ENCODE results near the gene MRTFB. TPM values are rescaled to one million over a fixed set of nuclear protein-coding genes. Genes with fewer than 3 reads are reported as not detected.

The MRTFB gene
- total RNA-seq, 1 donor from 2014 or later = 77.5 TPM

- Mint-ChIP-seq H3K27ac (no peak overlapping the region), H3K27me3 (ENCODE audit: low read depth) (peaks cover 8% of the 10 kb centered on the region), H3K36me3 (peaks cover 2% of the 10 kb centered on the region), H3K4me3 (peak overlapping the region; percentile 92), H3K9me3 (peaks cover 4% of the 10 kb centered on the region), H3K4me1 (peaks cover 3% of the 10 kb centered on the region)
- no peak for TF ChIP-seq CTCF (IDR thresholded peaks at IDR 0.05; ENCODE audit: unreplicated experiment)
- DNase-seq (ENCODE audit: low spot score in 2 of 2, unreplicated experiment in 2 of 2) = no peak
Observed at GRCh38 chr16:14284371-14284770, 213.3 kb downstream of the MRTFB start.

GRCh38 chr16:14284930-14285512 is 213.9 kb downstream of the MRTFB start:
- Mint-ChIP-seq H3K27ac (peak overlapping the region; percentile 95), H3K36me3 (peaks cover 2% of the 10 kb centered on the region), H3K9me3 (peaks cover 7% of the 10 kb centered on the region), H3K4me1 (peaks cover 3% of the 10 kb centered on the region), H3K27me3 (ENCODE audit: low read depth) (peaks cover 7% of the 10 kb centered on the region), H3K4me3 (peak overlapping the region; percentile 92)
- TF ChIP-seq CTCF (IDR thresholded peaks at IDR 0.05; ENCODE audit: unreplicated experiment) = no peak
- DNase-seq (ENCODE audit: low spot score in 2 of 2, unreplicated experiment in 2 of 2) = no peak

GRCh38 chr16:14285513-14286367 is 214.6 kb downstream of the MRTFB start:
- Mint-ChIP-seq H3K27ac (peak overlapping the region; percentile 95), H3K36me3 (peaks cover 2% of the 10 kb centered on the region), H3K4me3 (peak overlapping the region; percentile 92), H3K27me3 (ENCODE audit: low read depth) (peaks cover 7% of the 10 kb centered on the region), H3K4me1 (peaks cover 3% of the 10 kb centered on the region), H3K9me3 (peaks cover 7% of the 10 kb centered on the region)
- TF ChIP-seq CTCF (IDR thresholded peaks at IDR 0.05; ENCODE audit: unreplicated experiment) = no peak
- peak; percentile 96 to 100 for DNase-seq (ENCODE audit: low spot score in 2 of 2, unreplicated experiment in 2 of 2)

- peaks cover 9% of the 10 kb centered on the region for H3K27me3 Mint-ChIP-seq (ENCODE audit: low read depth)
- peak overlapping the region; percentile 92 for H3K4me3 Mint-ChIP-seq
- peaks cover 2% of the 10 kb centered on the region for H3K36me3 Mint-ChIP-seq
- peaks cover 7% of the 10 kb centered on the region for H3K9me3 Mint-ChIP-seq
- peaks cover 3% of the 10 kb centered on the region for H3K4me1 Mint-ChIP-seq
- H3K27ac Mint-ChIP-seq = no peak overlapping the region
- no peak for DNase-seq (ENCODE audit: low spot score in 2 of 2, unreplicated experiment in 2 of 2)
- no peak for TF ChIP-seq CTCF (IDR thresholded peaks at IDR 0.05; ENCODE audit: unreplicated experiment)
Observed at GRCh38 chr16:14286368-14287230, 215.5 kb downstream of the MRTFB start.

- H3K27me3 Mint-ChIP-seq (ENCODE audit: low read depth) = peaks cover 16% of the 10 kb centered on the region
- DNase-seq (ENCODE audit: low spot score in 2 of 2, unreplicated experiment in 2 of 2) = peak in 1 of 2 experiments; percentile 29
- H3K4me3 Mint-ChIP-seq = no peak overlapping the region
- peaks cover 7% of the 10 kb centered on the region for H3K9me3 Mint-ChIP-seq
- H3K27ac Mint-ChIP-seq = no peak overlapping the region
- H3K36me3 Mint-ChIP-seq = peaks cover 2% of the 10 kb centered on the region
- TF ChIP-seq CTCF (IDR thresholded peaks at IDR 0.05; ENCODE audit: unreplicated experiment) = no peak
- no peaks in the 10 kb centered on the region for H3K4me1 Mint-ChIP-seq
Observed at GRCh38 chr16:14289692-14290340, 218.7 kb downstream of the MRTFB start.
